Measurements from ENCODE around the gene DDX25. TPM values are rescaled to one million over a fixed set of nuclear protein-coding genes. Genes with fewer than 3 reads are reported as not detected.

Gene DDX25
- total and polyA plus RNA-seq, 9 of the 15 experiments (the other 6 are each of a cell fraction or from before 2014, with no cell fraction given): not detected

DNA sequence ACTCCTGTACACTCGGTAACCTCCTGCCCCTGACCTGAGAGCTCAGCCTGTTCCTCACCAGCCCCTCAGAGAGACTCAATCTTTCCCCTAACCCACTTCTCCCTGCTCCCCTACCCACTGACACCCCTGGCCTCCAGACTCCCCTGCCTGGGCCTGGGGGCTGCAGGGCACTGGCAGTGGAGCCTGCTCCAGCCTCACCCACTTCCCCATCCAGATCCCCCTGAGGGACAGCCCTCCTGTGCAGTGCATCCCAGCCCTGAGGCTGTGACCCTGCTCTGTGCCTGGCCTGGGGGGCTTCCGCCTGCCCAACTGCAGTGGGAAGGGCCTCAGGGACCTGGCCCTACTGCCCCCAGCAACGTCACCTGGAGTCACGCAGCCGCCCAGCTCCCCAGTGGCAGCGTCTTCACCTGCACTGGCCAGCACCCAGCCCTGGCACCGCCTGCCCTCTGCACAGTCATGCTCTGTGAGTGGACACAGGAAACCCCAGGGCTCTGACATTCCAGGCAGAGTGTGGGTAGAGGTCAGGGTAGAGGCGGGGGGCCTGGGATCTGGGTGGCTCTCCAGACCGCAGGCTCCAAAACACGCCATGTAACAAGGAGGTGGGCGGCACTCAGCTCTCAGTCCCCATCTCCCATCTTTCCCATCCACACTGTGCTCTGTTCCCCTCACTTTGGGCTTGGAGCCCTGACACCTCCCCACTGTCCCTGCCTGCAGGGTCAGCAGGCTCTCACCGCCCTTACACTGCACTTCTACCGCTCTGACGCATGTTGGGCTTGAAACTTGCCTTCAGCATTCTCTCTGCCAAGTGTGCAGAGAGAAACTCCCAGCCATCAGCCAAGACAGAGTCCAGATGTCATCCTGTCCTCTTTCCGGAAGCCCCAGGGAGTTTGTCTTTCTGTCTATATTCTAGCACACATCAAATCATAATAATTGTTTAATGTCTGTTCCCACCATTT lies 46.7 kb downstream of the DDX25 start (continued):
- TF ChIP-seq, protein P1, sequence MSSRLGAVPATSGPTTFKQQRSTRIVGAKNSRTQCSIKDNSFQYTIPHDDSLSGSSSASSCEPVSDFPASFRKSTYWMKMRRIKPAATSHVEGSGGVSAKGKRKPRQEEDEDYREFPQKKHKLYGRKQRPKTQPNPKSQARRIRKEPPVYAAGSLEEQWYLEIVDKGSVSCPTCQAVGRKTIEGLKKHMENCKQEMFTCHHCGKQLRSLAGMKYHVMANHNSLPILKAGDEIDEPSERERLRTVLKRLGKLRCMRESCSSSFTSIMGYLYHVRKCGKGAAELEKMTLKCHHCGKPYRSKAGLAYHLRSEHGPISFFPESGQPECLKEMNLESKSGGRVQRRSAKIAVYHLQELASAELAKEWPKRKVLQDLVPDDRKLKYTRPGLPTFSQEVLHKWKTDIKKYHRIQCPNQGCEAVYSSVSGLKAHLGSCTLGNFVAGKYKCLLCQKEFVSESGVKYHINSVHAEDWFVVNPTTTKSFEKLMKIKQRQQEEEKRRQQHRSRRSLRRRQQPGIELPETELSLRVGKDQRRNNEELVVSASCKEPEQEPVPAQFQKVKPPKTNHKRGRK (tag; IDR thresholded peaks at IDR 0.05): no peak
- TF ChIP-seq ZNF175 (CRISPR knock-in tag; IDR thresholded peaks at IDR 0.05; ENCODE audit: low read depth): no peak

- no peak overlapping the region for H2AFZ ChIP-seq (ENCODE audit: low read depth, low read length)
- H3K4me1 ChIP-seq (replicated peaks in 1 of 2; ENCODE audit: control insufficient read depth in 2 of 2, insufficient read depth in 2 of 2, low read length in 2 of 2): peaks cover 0 to 14% of the 10 kb centered on the region in 2 experiments; a peak in 2 of 5 replicates
- no peak overlapping the region for H3K9ac ChIP-seq (ENCODE audit: insufficient read depth in 1 of 2, low read depth in 2 of 2, low read length in 2 of 2)
- in situ Hi-C loops (cut with MboI) (no loop called here), intact Hi-C loops (cut with micrococcal nuclease) (no loop called here)
- peaks cover 64 to 87% of the 10 kb centered on the region in 2 experiments for H3K27me3 ChIP-seq (ENCODE audit: control insufficient read depth in 2 of 2, insufficient read depth in 2 of 2, low read length in 2 of 2)
- H3K4me3 ChIP-seq: no peak overlapping the region
- DNase-seq (ENCODE audit: extremely low read depth in 1 of 4, low spot score in 3 of 4): no peak
- peaks cover 8% of the 10 kb centered on the region; the same call in 1 of the 2 replicates for H4K20me1 ChIP-seq (replicated peaks; ENCODE audit: control insufficient read depth, insufficient read depth, low read length)
- POLR2A ChIA-PET: interaction anchor here (0.5 to 0.7 kb wide), 2 partner anchors 128 to 560 kb away, joined by 3 to 5 read pairs; no protein-coding TSS in a partner anchor
- TF ChIP-seq CCAR2 (IDR thresholded peaks at IDR 0.05; ENCODE audit: low read depth, low read length) (no peak), POLR2B (IDR thresholded peaks at IDR 0.05; ENCODE audit: low read depth, partially characterized antibody) (no peak), SP1 (CRISPR knock-in tag; IDR thresholded peaks at IDR 0.05) (no peak), ZNF140 (CRISPR knock-in tag; IDR thresholded peaks at IDR 0.05) (no peak), U2AF1 (optimal IDR thresholded peaks at IDR 0.05; ENCODE audit: low read depth, low read length) (no peak)
- TF ChIP-seq, protein P1 (tag; IDR thresholded peaks at IDR 0.05): no peak
- H3K36me3 ChIP-seq (ENCODE audit: control insufficient read depth, insufficient read depth, low read length): no peaks in the 10 kb centered on the region
- H3K9me1 ChIP-seq (ENCODE audit: control insufficient read depth, insufficient read depth, low read length): peaks cover 4% of the 10 kb centered on the region
- no TSS peak for BruUV-seq (replicated peaks)
- 0% methylated on average over 8 of the region's 11 CpGs for WGBS (ENCODE audit: insufficient coverage, low coverage, missing lambda C conversion rate)
- no peak overlapping the region for H3K27ac ChIP-seq (ENCODE audit: extremely low read depth, low read depth, low read length)
- FAIRE-seq: no peak
- ATAC-seq: no peak
- H3K9me3 ChIP-seq (replicated peaks; ENCODE audit: control insufficient read depth, insufficient read depth, low read depth, low read length): no peaks in the 10 kb centered on the region
- CTCF ChIA-PET (ENCODE audit: low intra/inter-chr PET ratio): no interaction called here
- H3K4me2 ChIP-seq (ENCODE audit: insufficient read depth, low read length): no peak overlapping the region
- no peaks in the 10 kb centered on the region for H3K79me2 ChIP-seq (ENCODE audit: control insufficient read depth, insufficient read depth, low read length)
These were observed 47.4 kb downstream of the DDX25 start for GRCh38 chr11:125951731-125952130.

Data from K562 (cell line).